COLO829 (cell line): ENCODE results near the gene ZNF488.
"Not testable (repeated sequence)": the region's sequence is repeated elsewhere in the genome, so short reads cannot be mapped to it uniquely, and the experiment has no call there.

ENCODE experiments used
- DNase-seq: peaks from one replicate; pipeline ENCODE4 v3.0.0; 2012; ENCODE audit warnings: low spot score

The ZNF488 gene

GRCh38 chr10:47409866-47410256 is 25.8 kb upstream of the ZNF488 start:
- DNase-seq: no peak

GRCh38 chr10:47409171-47409865 is 25.2 kb upstream of the ZNF488 start:
- DNase-seq: no peak

GRCh38 chr10:47408606-47409005 is 24.5 kb upstream of the ZNF488 start:
- DNase-seq: no peak

- DNase-seq: no peak
Measured at GRCh38 chr10:47406870-47407691, 23.0 kb upstream of the ZNF488 start.

- no peak for DNase-seq
Measured at GRCh38 chr10:47406548-47406869, 22.4 kb upstream of the ZNF488 start.

GRCh38 chr10:47405857-47406547 is 21.9 kb upstream of the ZNF488 start:
- DNase-seq: no peak

GRCh38 chr10:47404937-47405336 is 20.8 kb upstream of the ZNF488 start:
- no peak for DNase-seq

- no peak for DNase-seq
Measured at GRCh38 chr10:47404446-47404845, 20.4 kb upstream of the ZNF488 start.

- no peak for DNase-seq
Measured at GRCh38 chr10:47403446-47404318, 19.6 kb upstream of the ZNF488 start.

- peak; percentile 46 for DNase-seq
Measured at GRCh38 chr10:47402641-47403301, 18.7 kb upstream of the ZNF488 start.

GRCh38 chr10:47401874-47402640 is 18.0 kb upstream of the ZNF488 start:
- DNase-seq: no peak

GRCh38 chr10:47401210-47401609 is 17.1 kb upstream of the ZNF488 start:
- no peak for DNase-seq

GRCh38 chr10:47400786-47401185 is 16.7 kb upstream of the ZNF488 start:
- DNase-seq: no peak

GRCh38 chr10:47400251-47400650 is 16.2 kb upstream of the ZNF488 start:
- DNase-seq: no peak

- DNase-seq: no peak
Measured at GRCh38 chr10:47397256-47397655, 13.2 kb upstream of the ZNF488 start.

GRCh38 chr10:47396311-47396717 is 12.2 kb upstream of the ZNF488 start:
- no peak for DNase-seq

GRCh38 chr10:47389619-47390018 is 5.5 kb upstream of the ZNF488 start:
- no peak for DNase-seq

- DNase-seq: no peak
Measured at GRCh38 chr10:47388879-47389278, 4.8 kb upstream of the ZNF488 start.

GRCh38 chr10:47386104-47386503 is 2.0 kb upstream of the ZNF488 start:
- not testable (repeated sequence) for DNase-seq

- DNase-seq: no peak
Measured at GRCh38 chr10:47383261-47384147, 589 bp downstream of the ZNF488 start.
